ENCODE results near the gene DLG2. TPM values are rescaled to one million over a fixed set of nuclear protein-coding genes. Genes with fewer than 3 reads are reported as not detected.

The DLG2 gene
- total RNA-seq, 1 donor from 2014 or later = 0.43 TPM

DNA sequence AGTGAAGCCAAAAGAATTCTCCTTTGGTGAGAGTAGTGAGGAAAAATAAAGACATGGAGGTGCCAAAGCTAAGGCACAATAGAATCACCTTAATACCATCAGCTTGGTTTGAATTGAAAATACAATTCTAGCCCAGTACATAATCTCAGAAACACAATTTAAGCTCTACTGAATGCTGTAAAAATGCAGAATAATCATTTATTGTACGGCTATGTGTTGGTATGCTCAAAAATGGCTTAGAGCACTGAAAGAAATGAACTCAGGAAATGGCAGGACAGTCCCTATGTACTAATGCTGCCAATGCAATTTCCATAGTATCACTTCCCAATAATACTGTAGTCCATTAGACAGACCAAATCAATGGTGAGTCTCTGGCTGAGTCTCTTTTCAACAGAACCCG lies 798.5 kb downstream of the DLG2 start:
- TF ChIP-seq, protein P1, sequence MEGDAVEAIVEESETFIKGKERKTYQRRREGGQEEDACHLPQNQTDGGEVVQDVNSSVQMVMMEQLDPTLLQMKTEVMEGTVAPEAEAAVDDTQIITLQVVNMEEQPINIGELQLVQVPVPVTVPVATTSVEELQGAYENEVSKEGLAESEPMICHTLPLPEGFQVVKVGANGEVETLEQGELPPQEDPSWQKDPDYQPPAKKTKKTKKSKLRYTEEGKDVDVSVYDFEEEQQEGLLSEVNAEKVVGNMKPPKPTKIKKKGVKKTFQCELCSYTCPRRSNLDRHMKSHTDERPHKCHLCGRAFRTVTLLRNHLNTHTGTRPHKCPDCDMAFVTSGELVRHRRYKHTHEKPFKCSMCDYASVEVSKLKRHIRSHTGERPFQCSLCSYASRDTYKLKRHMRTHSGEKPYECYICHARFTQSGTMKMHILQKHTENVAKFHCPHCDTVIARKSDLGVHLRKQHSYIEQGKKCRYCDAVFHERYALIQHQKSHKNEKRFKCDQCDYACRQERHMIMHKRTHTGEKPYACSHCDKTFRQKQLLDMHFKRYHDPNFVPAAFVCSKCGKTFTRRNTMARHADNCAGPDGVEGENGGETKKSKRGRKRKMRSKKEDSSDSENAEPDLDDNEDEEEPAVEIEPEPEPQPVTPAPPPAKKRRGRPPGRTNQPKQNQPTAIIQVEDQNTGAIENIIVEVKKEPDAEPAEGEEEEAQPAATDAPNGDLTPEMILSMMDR (IDR thresholded peaks at IDR 0.05) = no peak
- no peaks in the 10 kb centered on the region for H3K4me1 ChIP-seq
- no peaks in the 10 kb centered on the region for H3K9me3 ChIP-seq
- no peaks in the 10 kb centered on the region for H3K36me3 ChIP-seq
- intact Hi-C loops (cut with DNase I) = no loop called here
- no peak overlapping the region for H3K27ac ChIP-seq
- H3K4me3 ChIP-seq = no peak overlapping the region
- DNase-seq (ENCODE audit: low spot score in 2 of 2) = no peak
- H3K27me3 ChIP-seq = no peaks in the 10 kb centered on the region

GRCh38 chr11:84825106-84825660 lies 802.0 kb downstream of the DLG2 start:
- TF ChIP-seq, protein P1 (IDR thresholded peaks at IDR 0.05) = no peak

GRCh38 chr11:84824624-84825023 lies 802.5 kb downstream of the DLG2 start:
- Histone ChIP-seq H3K27me3 (no peaks in the 10 kb centered on the region), H3K27ac (no peak overlapping the region), H3K4me1 (no peaks in the 10 kb centered on the region), H3K9me3 (no peaks in the 10 kb centered on the region), H3K4me3 (no peak overlapping the region), H3K36me3 (no peaks in the 10 kb centered on the region)
- intact Hi-C loops (cut with DNase I) = no loop called here
- no peak for DNase-seq (ENCODE audit: low spot score in 2 of 2)
- TF ChIP-seq, protein P1 (IDR thresholded peaks at IDR 0.05) = no peak

More at GRCh38 chr11:84825106-84825660, 802.0 kb downstream of the DLG2 start:
- no peaks in the 10 kb centered on the region for H3K36me3 ChIP-seq
- H3K27ac ChIP-seq = no peak overlapping the region
- H3K4me1 ChIP-seq = no peaks in the 10 kb centered on the region
- no peak overlapping the region for H3K4me3 ChIP-seq
- H3K27me3 ChIP-seq = no peaks in the 10 kb centered on the region
- intact Hi-C loops (cut with DNase I) = no loop called here
- H3K9me3 ChIP-seq = no peaks in the 10 kb centered on the region
- no peak for DNase-seq (ENCODE audit: low spot score in 2 of 2)

- intact Hi-C loops (cut with DNase I) = no loop called here
- no peaks in the 10 kb centered on the region for H3K9me3 ChIP-seq
- TF ChIP-seq, protein P1 (IDR thresholded peaks at IDR 0.05) = no peak
These were observed 807.6 kb downstream of the DLG2 start for GRCh38 chr11:84819537-84819936.

DNA sequence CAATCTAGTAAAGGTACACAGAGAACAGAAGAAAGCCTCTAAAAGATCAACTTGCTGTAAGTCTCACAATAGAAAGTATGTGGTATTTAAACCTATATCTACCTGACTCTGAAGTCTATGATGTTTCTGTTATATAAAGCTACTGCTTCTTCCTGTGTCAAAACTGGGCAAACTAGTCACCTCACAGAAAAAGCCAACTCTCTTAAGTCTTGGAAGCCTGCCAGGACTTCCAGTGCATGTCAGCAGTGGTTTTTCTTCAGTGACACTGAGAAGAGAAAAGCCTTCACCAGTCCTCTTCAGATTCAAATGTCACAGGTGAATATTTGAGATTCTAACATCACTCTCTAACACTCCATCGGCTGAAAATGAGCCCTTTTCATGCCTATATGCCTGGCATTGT lies 808.0 kb downstream of the DLG2 start:
- no peaks in the 10 kb centered on the region for H3K36me3 ChIP-seq
- no peaks in the 10 kb centered on the region for H3K9me3 ChIP-seq
- no peaks in the 10 kb centered on the region for H3K27me3 ChIP-seq
- DNase-seq (ENCODE audit: low spot score in 2 of 2) = no peak
- H3K27ac ChIP-seq = no peak overlapping the region
- intact Hi-C loops (cut with DNase I) = no loop called here
- H3K4me1 ChIP-seq = no peaks in the 10 kb centered on the region
- H3K4me3 ChIP-seq = no peak overlapping the region
- TF ChIP-seq, protein P1 (IDR thresholded peaks at IDR 0.05) = no peak

More at GRCh38 chr11:84819537-84819936, 807.6 kb downstream of the DLG2 start:
- Histone ChIP-seq H3K27ac (no peak overlapping the region), H3K27me3 (no peaks in the 10 kb centered on the region), H3K4me1 (no peaks in the 10 kb centered on the region), H3K36me3 (no peaks in the 10 kb centered on the region), H3K4me3 (no peak overlapping the region)
- DNase-seq (ENCODE audit: low spot score in 2 of 2) = no peak

DNA sequence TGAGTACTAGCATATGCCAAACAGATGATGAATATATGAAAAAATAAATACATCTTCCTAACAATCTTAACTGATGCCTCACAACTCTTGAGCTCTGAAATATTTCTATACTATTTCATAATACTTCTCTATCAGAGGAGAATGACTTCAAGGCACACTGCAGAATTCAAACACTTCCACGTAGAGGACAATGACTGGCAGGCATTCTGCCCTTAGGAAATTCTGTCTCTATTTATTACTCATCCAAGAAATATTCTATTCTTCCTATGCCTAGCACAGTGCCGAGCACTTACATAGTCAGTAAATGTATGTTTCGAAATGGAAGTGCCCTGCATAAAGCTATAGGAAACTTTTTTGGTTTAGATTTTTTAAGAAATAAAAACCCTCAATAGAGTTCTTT lies 809.1 kb downstream of the DLG2 start:
- Histone ChIP-seq H3K27ac (no peak overlapping the region), H3K9me3 (no peaks in the 10 kb centered on the region), H3K4me1 (no peaks in the 10 kb centered on the region), H3K4me3 (no peak overlapping the region), H3K27me3 (no peaks in the 10 kb centered on the region), H3K36me3 (no peaks in the 10 kb centered on the region)
- DNase-seq (ENCODE audit: low spot score in 2 of 2) = no peak
- intact Hi-C loops (cut with DNase I) = no loop called here
- TF ChIP-seq, protein P1 (IDR thresholded peaks at IDR 0.05) = no peak
